Measurements from ENCODE around the gene RHOC.

The RHOC gene

DNA sequence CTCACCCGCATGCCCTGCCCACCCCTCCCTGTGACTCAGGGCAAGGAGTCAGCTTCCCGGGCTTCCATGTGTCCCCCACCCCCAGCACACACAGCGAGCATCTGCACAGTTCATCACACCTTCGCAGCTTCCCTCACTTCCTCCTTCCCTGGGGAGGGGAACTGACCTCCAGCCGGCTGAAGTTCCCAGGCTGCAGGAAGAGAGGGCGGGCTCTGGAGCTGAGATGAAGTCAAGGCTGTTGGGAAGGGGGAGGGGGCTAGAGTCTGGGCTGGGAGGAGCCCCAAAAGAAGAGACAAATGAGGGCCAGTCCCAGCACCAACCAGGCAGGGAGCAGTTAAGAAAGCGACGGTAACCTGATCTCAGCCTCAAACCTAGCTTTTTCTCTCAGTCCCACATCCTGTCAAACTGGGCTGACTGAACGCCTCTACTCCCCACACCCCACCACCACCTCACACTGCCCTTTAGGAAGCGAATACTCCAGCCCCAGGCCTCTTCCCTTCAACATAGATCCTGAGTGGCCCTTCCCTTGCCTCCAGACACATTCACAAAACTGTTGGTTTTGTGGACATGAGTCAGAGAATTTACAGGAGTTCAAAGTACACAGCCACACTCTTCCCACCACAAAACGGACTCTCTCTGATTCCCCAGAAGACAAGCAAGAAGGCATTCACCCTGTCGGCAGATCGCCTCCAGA lies 1.8 kb downstream of the RHOC start:
- FAIRE-seq (no peak), DNase-seq (ENCODE audit: insufficient read length, low spot score) (no peak)
- TF ChIP-seq, protein P1, sequence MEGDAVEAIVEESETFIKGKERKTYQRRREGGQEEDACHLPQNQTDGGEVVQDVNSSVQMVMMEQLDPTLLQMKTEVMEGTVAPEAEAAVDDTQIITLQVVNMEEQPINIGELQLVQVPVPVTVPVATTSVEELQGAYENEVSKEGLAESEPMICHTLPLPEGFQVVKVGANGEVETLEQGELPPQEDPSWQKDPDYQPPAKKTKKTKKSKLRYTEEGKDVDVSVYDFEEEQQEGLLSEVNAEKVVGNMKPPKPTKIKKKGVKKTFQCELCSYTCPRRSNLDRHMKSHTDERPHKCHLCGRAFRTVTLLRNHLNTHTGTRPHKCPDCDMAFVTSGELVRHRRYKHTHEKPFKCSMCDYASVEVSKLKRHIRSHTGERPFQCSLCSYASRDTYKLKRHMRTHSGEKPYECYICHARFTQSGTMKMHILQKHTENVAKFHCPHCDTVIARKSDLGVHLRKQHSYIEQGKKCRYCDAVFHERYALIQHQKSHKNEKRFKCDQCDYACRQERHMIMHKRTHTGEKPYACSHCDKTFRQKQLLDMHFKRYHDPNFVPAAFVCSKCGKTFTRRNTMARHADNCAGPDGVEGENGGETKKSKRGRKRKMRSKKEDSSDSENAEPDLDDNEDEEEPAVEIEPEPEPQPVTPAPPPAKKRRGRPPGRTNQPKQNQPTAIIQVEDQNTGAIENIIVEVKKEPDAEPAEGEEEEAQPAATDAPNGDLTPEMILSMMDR (IDR thresholded peaks at IDR 0.05; ENCODE audit: insufficient read depth, missing control alignments) = no peak

DNA sequence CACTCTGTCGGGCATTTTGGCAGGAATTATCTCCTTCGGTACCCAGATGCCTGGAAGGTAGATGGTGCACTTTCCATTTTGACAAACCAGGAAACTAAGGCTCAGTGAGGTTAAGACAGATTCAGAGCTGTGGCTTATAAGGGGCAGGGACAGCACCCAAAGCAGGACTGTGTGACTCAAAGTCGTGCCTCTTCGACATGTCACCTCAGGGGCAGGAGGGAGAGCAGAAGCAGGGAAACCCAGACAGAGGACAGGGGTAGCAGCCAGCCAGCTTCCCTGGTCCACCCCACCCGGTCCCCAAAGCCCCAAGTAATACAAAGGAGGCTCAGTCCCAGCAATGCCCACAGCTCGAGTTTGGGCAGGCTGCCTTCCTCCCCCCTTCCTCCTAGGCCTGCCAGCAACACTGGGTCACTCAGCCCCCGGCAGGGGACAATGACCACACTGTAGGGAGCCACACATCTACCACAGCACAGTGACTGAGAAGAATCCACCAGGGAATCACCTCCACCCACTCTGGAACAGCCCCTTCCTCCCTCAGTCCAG lies 2.5 kb downstream of the RHOC start:
- FAIRE-seq = no peak
- TF ChIP-seq, protein P1 (IDR thresholded peaks at IDR 0.05; ENCODE audit: insufficient read depth, missing control alignments) = no peak
- DNase-seq (ENCODE audit: insufficient read length, low spot score) = no peak

DNA sequence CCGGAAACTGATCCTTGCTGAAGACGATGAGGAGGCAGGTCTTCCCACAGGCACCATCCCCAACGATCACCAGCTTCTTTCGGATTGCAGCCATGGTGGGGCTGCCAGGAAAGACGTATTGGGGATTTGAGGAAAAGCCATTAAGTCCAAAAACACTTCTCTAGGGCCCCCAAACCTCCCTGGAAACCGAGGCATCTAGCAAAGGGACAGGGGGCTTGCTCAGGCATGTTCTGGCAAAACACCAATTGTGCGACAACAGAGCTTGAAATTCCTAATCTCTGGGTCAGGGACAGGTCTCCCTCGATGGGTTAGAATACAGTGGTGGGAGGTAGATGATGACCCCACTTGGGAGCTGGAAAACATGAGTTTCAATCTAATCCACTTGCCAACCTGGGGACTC lies 3.2 kb downstream of the RHOC start:
- FAIRE-seq = no peak
- TF ChIP-seq, protein P1 (IDR thresholded peaks at IDR 0.05; ENCODE audit: insufficient read depth, missing control alignments) = no peak

DNA sequence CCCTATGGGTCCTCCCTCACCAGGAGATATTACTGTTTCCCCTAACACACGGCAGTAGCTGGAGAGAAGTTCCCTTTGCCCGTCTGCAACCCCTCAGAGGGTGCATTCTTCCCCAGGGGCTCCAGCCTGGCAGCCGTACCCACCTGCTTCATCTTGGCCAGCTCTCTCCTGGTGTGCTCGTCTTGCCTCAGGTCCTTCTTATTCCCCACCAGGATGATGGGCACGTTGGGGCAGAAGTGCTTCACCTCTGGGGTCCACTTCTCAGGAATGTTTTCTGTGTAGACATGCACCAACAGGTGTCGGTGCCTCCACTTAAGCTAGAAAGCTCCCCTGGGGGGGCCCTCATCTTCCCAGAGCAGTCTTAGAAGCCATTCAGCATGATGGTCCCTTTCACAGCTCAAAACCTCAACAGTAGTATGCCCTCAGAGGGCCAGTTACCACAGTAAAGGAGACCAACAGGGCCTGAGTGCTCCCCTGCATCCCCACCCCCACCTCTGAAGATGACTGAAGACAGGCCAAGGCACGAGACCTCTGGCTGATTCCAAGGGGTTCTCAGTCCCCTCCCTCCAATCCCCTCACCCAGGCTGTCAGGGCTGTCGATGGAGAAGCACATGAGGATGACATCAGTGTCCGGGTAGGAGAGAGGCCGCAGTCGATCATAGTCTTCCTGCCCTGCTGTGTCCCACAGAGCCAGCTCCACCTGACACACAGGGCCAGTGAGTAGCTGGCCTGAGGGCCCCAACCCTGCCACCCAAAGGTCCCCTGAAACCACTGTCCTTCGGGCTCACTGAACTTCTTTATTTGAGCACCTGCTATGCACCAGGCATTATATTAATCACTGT lies 4.3 kb downstream of the RHOC start:
- DNase-seq (ENCODE audit: insufficient read length, low spot score) (no peak), FAIRE-seq (no peak)
- TF ChIP-seq, protein P1 (IDR thresholded peaks at IDR 0.05; ENCODE audit: insufficient read depth, missing control alignments) = no peak

More for the DNA sequence above, 3.2 kb downstream of the RHOC start:
- DNase-seq (ENCODE audit: insufficient read length, low spot score) = no peak

DNA sequence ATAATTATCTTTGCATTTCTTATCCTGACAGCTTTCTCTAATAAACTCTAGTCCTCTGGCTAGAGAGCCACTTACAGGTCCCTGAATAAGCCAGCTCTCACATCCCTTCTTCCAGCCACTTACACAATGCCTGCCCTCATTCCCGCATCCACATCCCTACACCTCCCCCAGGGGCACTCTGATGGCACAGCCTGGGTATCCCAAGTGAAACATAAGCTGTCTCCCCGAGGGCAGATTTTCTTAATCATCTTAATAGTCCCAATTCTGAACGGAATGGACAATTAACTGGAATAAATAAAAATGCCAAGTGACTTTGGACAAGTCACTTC lies 4.9 kb downstream of the RHOC start:
- TF ChIP-seq, protein P1 (IDR thresholded peaks at IDR 0.05; ENCODE audit: insufficient read depth, missing control alignments) = no peak
- no peak for DNase-seq (ENCODE audit: insufficient read length, low spot score)
- no peak for FAIRE-seq

DNA sequence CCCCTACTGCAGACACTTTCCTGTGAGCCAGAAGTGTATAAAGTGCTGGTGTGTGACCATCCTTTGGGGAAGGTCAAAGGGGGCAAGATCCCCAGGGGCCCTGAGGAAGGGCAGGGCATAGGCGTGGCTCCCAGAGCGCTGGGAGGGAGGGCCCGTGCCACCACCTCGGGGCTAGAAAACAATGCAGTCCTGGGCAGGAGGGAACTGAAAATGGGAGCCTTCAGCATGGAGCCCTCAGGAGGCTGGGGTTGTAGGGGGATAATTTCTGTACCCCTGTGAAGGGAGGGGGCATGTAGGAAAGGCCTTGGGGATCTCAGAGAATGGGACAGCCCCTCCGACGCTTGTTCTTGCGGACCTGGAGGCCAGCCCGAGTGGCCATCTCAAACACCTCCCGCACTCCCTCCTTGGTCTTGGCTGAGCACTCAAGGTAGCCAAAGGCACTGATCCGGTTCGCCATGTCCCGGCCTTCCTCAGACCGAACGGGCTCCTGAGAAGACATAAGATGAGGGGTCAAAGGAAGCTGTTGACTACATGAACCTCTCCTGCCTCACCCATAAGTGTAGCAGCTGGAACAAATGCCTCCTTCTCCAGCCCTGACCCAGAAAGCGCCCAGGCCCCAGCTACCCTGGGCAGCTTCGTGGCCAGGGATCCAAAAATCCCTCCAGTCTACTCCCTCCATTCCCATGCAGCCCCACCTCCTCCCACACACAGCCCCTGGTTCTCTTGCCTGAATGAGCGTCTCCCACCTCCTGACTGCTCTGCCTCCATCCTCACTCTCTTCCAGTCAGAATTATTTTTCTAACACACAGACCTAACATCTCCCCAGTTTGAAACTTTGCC lies 5.5 kb downstream of the RHOC start:
- TF ChIP-seq, protein P1 (IDR thresholded peaks at IDR 0.05; ENCODE audit: insufficient read depth, missing control alignments) = no peak
- DNase-seq (ENCODE audit: insufficient read length, low spot score) = no peak
- no peak for FAIRE-seq
